ENCODE measurements around the gene ABHD1.

ABHD1 gene

GRCh38 chr2:27138111-27138510 is 14.5 kb downstream of the ABHD1 start:
- no peak for DNase-seq

- DNase-seq = no peak
These were observed 15.7 kb downstream of the ABHD1 start, which contains the start of gene PRR30 for GRCh38 chr2:27139310-27139709. PRR30 (minus strand) TSS chr2:27139410; CDS start chr2:27138329, 1,081 bp downstream.

GRCh38 chr2:27143285-27143684 is 19.7 kb downstream of the ABHD1 start:
- no peak for DNase-seq

- DNase-seq = no peak
These were observed 22.1 kb downstream of the ABHD1 start for GRCh38 chr2:27145682-27146081.

GRCh38 chr2:27147935-27148334 is 24.3 kb downstream of the ABHD1 start:
- no peak for DNase-seq

GRCh38 chr2:27148801-27149439 is 25.3 kb downstream of the ABHD1 start, which contains the start of gene TCF23:
TCF23 (plus strand) TSS chr2:27149004; CDS start chr2:27149134, 130 bp downstream.
- no peak for DNase-seq

GRCh38 chr2:27149570-27150405 is 26.2 kb downstream of the ABHD1 start:
- no peak for DNase-seq

- DNase-seq = no peak
These were observed 27.1 kb downstream of the ABHD1 start for GRCh38 chr2:27150639-27151230.

- peak; percentile 56 for DNase-seq
These were observed 28.6 kb downstream of the ABHD1 start for GRCh38 chr2:27152102-27152795.

- peak; percentile 90 for DNase-seq
These were observed 29.3 kb downstream of the ABHD1 start for GRCh38 chr2:27152796-27153464.

GRCh38 chr2:27154488-27154887 is 30.9 kb downstream of the ABHD1 start:
- DNase-seq = no peak

- DNase-seq = no peak
These were observed 31.5 kb downstream of the ABHD1 start for GRCh38 chr2:27155069-27155520.

- DNase-seq = no peak
These were observed 34.9 kb downstream of the ABHD1 start for GRCh38 chr2:27158468-27158867.

- no peak for DNase-seq
These were observed 35.7 kb downstream of the ABHD1 start for GRCh38 chr2:27159271-27159670.

- DNase-seq = no peak
These were observed 36.6 kb downstream of the ABHD1 start for GRCh38 chr2:27160191-27160590.

- DNase-seq = peak; percentile 70
These were observed 38.8 kb downstream of the ABHD1 start for GRCh38 chr2:27162151-27163121.

GRCh38 chr2:27164960-27165763 is 41.5 kb downstream of the ABHD1 start:
- DNase-seq = no peak

- no peak for DNase-seq
These were observed 47.1 kb downstream of the ABHD1 start for GRCh38 chr2:27170581-27171337.

- peak; percentile 66 for DNase-seq
These were observed 47.8 kb downstream of the ABHD1 start for GRCh38 chr2:27171351-27171848.
